Heart left ventricle (tissue), 13 donors: ENCODE data around the gene BCL2L14.

ENCODE experiments used
- POLR2A ChIP-seq, 2 donors: fragments of 450-650 bp; IDR thresholded peaks; one replicate each; pipeline ENCODE4 v1.6.1; 2017; ENCODE audit warnings: antibody characterized with exemption in 2 of 2, mild to moderate bottlenecking in 2 of 2, moderate library complexity in 2 of 2
- TF ChIP-seq, protein P1 (sequence below), 12 donors: fragments of 200-600 bp; sonication (generic) in 4 of 12; IDR thresholded peaks; one replicate each; pipeline versions ENCODE4 v1.5.0 to v1.8.0; 2018 to 2022; ENCODE audit warnings: antibody characterized with exemption in 12 of 12, mild to moderate bottlenecking in 5 of 12
- donor health status: ischemic (EF 13 %, LVEDD 7.1; RV severe dilation, severe dysfunction).
- donor health status: DM: no; HTN: yes; CAD: no.
- donor health status: DM: no; HTN: no; CAD: no.
- donor health status: ischemic (EF 25% LVEDD 6.9; RV normal size, moderate dysfunction).
- donor health status: ischemic (EF 25% LVEDD 5.7; RV mildly dilated, moderate dysfunction).
- donor health status: ischemic (EF 35%, LVEDD 5.7; RV mildly dilated, moderate dysfunction).
- donor health status: nonischemic (EF 11% LVEDD 7.7; RV severe dilation, severe dysfunction).
- donor health status: DM: yes; HTN: yes; CAD: no.
- donor health status: PGD.
- donor health status: ischemic (EF 29% LVEDD 5.4; RV normal size, mild dysfunction).
- donor health status: nonischemic (EF 23%, LVEDD 6.1; RV moderate dilation, normal function).

DNA sequence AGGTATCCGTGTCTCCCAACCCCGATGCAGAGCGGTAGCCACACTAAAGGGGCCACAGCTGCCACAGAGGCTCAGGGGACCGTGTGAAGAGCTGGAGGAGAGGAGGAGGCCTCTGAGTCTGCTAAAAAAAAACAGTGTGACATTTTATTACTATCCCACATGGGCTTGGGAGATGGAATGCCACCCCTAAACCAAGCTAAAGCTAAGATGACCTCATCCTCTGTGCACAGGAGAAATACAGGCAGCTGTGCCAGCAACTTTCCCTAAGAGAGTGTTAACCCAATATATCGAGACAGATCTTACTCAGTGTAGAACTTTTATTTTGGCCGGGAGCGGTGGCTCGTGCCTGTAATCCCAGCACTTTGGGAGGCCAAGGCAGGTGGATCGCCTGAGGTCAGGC, 18.0 kb downstream of the BCL2L14 start:
- TF ChIP-seq, protein P1, sequence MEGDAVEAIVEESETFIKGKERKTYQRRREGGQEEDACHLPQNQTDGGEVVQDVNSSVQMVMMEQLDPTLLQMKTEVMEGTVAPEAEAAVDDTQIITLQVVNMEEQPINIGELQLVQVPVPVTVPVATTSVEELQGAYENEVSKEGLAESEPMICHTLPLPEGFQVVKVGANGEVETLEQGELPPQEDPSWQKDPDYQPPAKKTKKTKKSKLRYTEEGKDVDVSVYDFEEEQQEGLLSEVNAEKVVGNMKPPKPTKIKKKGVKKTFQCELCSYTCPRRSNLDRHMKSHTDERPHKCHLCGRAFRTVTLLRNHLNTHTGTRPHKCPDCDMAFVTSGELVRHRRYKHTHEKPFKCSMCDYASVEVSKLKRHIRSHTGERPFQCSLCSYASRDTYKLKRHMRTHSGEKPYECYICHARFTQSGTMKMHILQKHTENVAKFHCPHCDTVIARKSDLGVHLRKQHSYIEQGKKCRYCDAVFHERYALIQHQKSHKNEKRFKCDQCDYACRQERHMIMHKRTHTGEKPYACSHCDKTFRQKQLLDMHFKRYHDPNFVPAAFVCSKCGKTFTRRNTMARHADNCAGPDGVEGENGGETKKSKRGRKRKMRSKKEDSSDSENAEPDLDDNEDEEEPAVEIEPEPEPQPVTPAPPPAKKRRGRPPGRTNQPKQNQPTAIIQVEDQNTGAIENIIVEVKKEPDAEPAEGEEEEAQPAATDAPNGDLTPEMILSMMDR (IDR thresholded peaks at IDR 0.05): no peak
- no peak for TF ChIP-seq POLR2A (IDR thresholded peaks at IDR 0.05)
